Transverse colon (tissue), 4 donors: Measurements from ENCODE around the gene GRIP1. TPM values are rescaled to one million over a fixed set of nuclear protein-coding genes. Genes with fewer than 3 reads are reported as not detected.

Experiments used
- DNase-seq: peaks from one replicate; pipeline ENCODE4 v3.0.0-alpha.2; 2019
- H3K27ac ChIP-seq, 4 donors: fragments of 200-600 bp; sonication (generic); 2 replicates each; pipeline ENCODE4 v1.5.1; 2016 to 2018; ENCODE audit warnings: inconsistent platforms in 4 of 4
- H3K27me3 ChIP-seq: fragments of 200-600 bp; sonication (generic); 2 replicates; pipeline ENCODE4 v1.5.1; 2017; ENCODE audit warnings: inconsistent platforms
- H3K36me3 ChIP-seq, 4 donors: fragments of 200-600 bp; sonication (generic); 2 replicates each; pipeline ENCODE4 v1.5.1; 2017 to 2019; ENCODE audit warnings: inconsistent platforms in 4 of 4
- H3K4me1 ChIP-seq, 4 donors: fragments of 200-600 bp; sonication (generic); 2 replicates each; pipeline ENCODE4 v1.5.1; 2017 to 2020; ENCODE audit warnings: inconsistent platforms in 4 of 4
- H3K4me3 ChIP-seq, 4 donors: fragments of 200-600 bp; sonication (generic); 1 replicate in 1 of 4; 2 replicates in 3 of 4; pipeline versions ENCODE4 v1.5.1 to v1.6.1; 2017 to 2019; ENCODE audit warnings: inconsistent platforms in 4 of 4
- H3K9me3 ChIP-seq, 2 donors: fragments of 200-600 bp; sonication (generic); 2 replicates each; pipeline ENCODE4 v1.5.1; 2017 to 2019; ENCODE audit warnings: inconsistent platforms in 2 of 2
- EP300 ChIP-seq: sonication (generic); formaldehyde crosslinking; IDR thresholded peaks from one replicate; pipeline ENCODE4 v1.6.1; 2017; ENCODE audit warnings: antibody characterized with exemption, low read depth
- POLR2A ChIP-seq: fragments of 450-650 bp; IDR thresholded peaks from one replicate; pipeline ENCODE4 v1.6.1; 2016; ENCODE audit warnings: antibody characterized with exemption, mild to moderate bottlenecking, moderate library complexity
- POLR2AphosphoS5 ChIP-seq, 3 donors: sonication (generic); formaldehyde crosslinking; IDR thresholded peaks; one replicate each; pipeline ENCODE4 v1.6.1; 2016; ENCODE audit warnings: antibody characterized with exemption in 3 of 3
- WGBS, 2 donors: methylation state at CpG; one replicate each; pipeline ENCODE4 v1.1.5; 2018; ENCODE audit warnings: low coverage in 1 of 2; 5-methylcytosine and 5-hydroxymethylcytosine counted together
- in situ Hi-C, 4 donors: fragments of 200-750 bp; cut with MboI; loops; one replicate each; pipeline versions ENCODE4 v1.15.0 to v1.15.1; 2017; ENCODE audit warnings: low sequenced_read_pairs in 3 of 4, low pct_ligation_motif_present in 1 of 4, low pct_unique_long_range_greater_than_20kb in 1 of 4
- intact Hi-C: fragments of 100-400 bp; cut with DNase I; formaldehyde crosslinking; loops from one replicate; pipeline ENCODE4 v1.15.1; 2023; ENCODE audit warnings: low total_unique reads
- total RNA-seq, 4 donors: library from RNA; depleted of rRNA; stranded (reverse); fragments of >200 nt; gene quantifications; one replicate each; pipeline ENCODE4 v1.1.0, GENCODE V29; 2016
- TF ChIP-seq, protein P1 (sequence below), 5 experiments: fragments of 200-600 bp in 3 of 5; fragments of 450-650 bp in 2 of 5; sonication (generic) in 3 of 5; IDR thresholded peaks; 1 replicate in 2 of 5; 2 replicates in 3 of 5; pipeline ENCODE4 v1.5.1; 2016 to 2017; ENCODE audit warnings: antibody characterized with exemption in 5 of 5, inconsistent platforms in 3 of 5, mild to moderate bottlenecking in 2 of 5, moderate library complexity in 1 of 5

The GRIP1 gene
- total RNA-seq, 4 donors from 2014 or later, result 4.4 to 9.0 (median 8.2) TPM

DNA sequence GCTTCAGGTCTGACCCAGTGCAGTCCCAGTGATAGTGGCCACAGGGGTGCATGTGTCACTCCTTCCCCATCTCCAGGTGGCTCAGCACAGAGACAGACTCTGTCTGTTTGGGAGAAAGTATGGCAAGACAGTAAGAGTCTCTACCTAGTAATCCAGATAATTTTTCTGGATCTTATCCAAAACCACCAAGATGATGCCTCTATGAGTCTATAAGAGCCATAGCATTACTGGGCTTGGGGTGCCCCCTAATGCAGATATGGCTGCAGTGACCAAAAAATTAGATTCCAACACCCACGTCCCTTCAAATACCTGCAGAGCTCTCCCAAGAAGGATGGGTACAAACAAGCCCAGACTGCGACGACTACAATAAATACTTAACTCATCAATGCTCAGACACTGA, 123.8 kb downstream of the GRIP1 start:
- Histone ChIP-seq H3K27me3 (no peaks in the 10 kb centered on the region), H3K4me3 (no peak overlapping the region), H3K27ac (no peak overlapping the region), H3K4me1 (no peaks in the 10 kb centered on the region), H3K9me3 (no peaks in the 10 kb centered on the region), H3K36me3 (no peaks in the 10 kb centered on the region)
- DNase-seq, result no peak
- in situ Hi-C loops, result no loop called here
- TF ChIP-seq POLR2A (no peak), POLR2AphosphoS5 (IDR thresholded peaks at IDR 0.05) (no peak), EP300 (no peak)
- TF ChIP-seq, protein P1, sequence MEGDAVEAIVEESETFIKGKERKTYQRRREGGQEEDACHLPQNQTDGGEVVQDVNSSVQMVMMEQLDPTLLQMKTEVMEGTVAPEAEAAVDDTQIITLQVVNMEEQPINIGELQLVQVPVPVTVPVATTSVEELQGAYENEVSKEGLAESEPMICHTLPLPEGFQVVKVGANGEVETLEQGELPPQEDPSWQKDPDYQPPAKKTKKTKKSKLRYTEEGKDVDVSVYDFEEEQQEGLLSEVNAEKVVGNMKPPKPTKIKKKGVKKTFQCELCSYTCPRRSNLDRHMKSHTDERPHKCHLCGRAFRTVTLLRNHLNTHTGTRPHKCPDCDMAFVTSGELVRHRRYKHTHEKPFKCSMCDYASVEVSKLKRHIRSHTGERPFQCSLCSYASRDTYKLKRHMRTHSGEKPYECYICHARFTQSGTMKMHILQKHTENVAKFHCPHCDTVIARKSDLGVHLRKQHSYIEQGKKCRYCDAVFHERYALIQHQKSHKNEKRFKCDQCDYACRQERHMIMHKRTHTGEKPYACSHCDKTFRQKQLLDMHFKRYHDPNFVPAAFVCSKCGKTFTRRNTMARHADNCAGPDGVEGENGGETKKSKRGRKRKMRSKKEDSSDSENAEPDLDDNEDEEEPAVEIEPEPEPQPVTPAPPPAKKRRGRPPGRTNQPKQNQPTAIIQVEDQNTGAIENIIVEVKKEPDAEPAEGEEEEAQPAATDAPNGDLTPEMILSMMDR (IDR thresholded peaks at IDR 0.05), result no peak
- 94% methylated on average over 3 of the region's 3 CpGs for WGBS, 2 donors
- intact Hi-C loops, result no loop called here

- no peaks in the 10 kb centered on the region for H3K4me1 ChIP-seq
- intact Hi-C loops, result no loop called here
- TF ChIP-seq POLR2A (no peak), POLR2AphosphoS5 (IDR thresholded peaks at IDR 0.05) (no peak), EP300 (no peak)
- TF ChIP-seq, protein P1 (IDR thresholded peaks at IDR 0.05), result no peak
- H3K27me3 ChIP-seq, result no peaks in the 10 kb centered on the region
- H3K27ac ChIP-seq, result no peak overlapping the region
- H3K4me3 ChIP-seq, result no peak overlapping the region
- no peaks in the 10 kb centered on the region for H3K9me3 ChIP-seq
- no peak for DNase-seq
- in situ Hi-C loops, result no loop called here
- H3K36me3 ChIP-seq, result no peaks in the 10 kb centered on the region
These were observed 126.2 kb downstream of the GRIP1 start for GRCh38 chr12:66552716-66553115.

GRCh38 chr12:66550626-66551025, 128.2 kb downstream of the GRIP1 start:
- H3K4me1 ChIP-seq, result no peaks in the 10 kb centered on the region
- no peak overlapping the region for H3K27ac ChIP-seq
- no peaks in the 10 kb centered on the region for H3K36me3 ChIP-seq
- WGBS, 2 donors, result 65 to 85% methylated on average over 5 of the region's 5 CpGs
- no peak for DNase-seq
- TF ChIP-seq EP300, result no peak
- TF ChIP-seq, protein P1 (IDR thresholded peaks at IDR 0.05), result no peak
- no peak for TF ChIP-seq POLR2A
- no peak for TF ChIP-seq POLR2AphosphoS5 (IDR thresholded peaks at IDR 0.05)
- H3K4me3 ChIP-seq, result no peak overlapping the region
- intact Hi-C loops, result no loop called here
- in situ Hi-C loops, result no loop called here
- no peaks in the 10 kb centered on the region for H3K9me3 ChIP-seq
- H3K27me3 ChIP-seq, result no peaks in the 10 kb centered on the region

GRCh38 chr12:66549050-66549389, 129.9 kb downstream of the GRIP1 start:
- no peak for DNase-seq
- intact Hi-C loops (no loop called here), in situ Hi-C loops (no loop called here)
- Histone ChIP-seq H3K27me3 (no peaks in the 10 kb centered on the region), H3K27ac (no peak overlapping the region), H3K4me3 (no peak overlapping the region), H3K9me3 (no peaks in the 10 kb centered on the region), H3K4me1 (no peaks in the 10 kb centered on the region), H3K36me3 (no peaks in the 10 kb centered on the region)
- 50 to 76% methylated on average over 1 to 2 of the region's 2 CpGs for WGBS, 2 donors
- TF ChIP-seq POLR2AphosphoS5 (IDR thresholded peaks at IDR 0.05) (no peak), EP300 (no peak), POLR2A (no peak)
- TF ChIP-seq, protein P1 (IDR thresholded peaks at IDR 0.05), result no peak
